Activated T-cell treated with anti-CD3 and anti-CD28 coated beads for 4 hours (primary cell): Measurements from ENCODE around the gene CA5B.
"Not testable (repeated sequence)": the region's sequence is repeated elsewhere in the genome, so short reads cannot be mapped to it uniquely, and the experiment has no call there.

Experiments
- DNase-seq: peaks from one replicate; pipeline ENCODE4 v3.0.0-alpha.2; 2020

Gene CA5B

GRCh38 chrX:15748841-15749240, 10.8 kb downstream of the CA5B start:
- DNase-seq: no peak

DNA sequence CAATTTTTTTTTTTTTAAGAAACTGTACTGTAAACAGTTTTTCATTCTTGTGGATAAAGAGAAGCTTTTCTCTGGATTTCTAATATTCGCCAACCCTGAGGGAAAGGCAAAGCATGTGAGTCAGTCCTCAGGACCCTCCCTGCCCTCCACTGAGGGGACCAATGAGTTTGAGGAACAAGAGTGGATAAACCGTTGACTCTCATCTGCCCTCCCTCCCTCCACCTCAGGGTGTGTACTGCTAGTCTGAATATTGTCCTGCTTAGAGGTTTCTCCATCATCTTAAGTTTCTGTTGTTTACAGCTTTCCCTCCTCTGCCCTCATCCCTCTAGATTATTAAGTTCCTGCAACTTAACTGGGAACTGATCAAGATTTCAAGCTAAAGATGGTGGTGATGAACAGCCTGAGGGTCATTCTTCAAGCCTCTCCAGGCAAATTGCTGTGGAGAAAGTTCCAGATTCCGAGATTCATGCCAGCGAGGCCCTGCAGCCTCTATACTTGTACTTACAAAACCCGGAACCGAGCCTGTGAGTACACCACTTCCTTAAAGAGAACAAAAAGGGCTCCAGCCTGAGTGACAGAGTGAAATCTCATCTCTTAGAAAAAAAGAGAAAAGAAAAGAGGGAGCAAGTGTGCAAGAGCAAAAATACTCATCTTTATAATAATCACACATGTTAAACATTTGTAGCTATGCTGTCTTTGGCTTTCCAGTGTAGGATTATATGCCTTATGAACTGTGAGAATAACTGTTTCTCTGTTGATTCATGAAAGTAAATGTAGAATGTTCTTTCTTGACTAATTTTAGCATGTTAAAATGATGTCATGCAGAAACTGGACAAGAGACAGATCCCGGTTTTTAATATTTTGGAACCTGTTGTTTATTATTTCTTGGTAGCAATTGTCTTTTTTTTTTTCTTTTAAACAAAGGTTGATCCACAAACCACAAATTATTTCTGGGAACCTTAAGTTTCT, 11.9 kb downstream of the CA5B start:
- DNase-seq: no peak

DNA sequence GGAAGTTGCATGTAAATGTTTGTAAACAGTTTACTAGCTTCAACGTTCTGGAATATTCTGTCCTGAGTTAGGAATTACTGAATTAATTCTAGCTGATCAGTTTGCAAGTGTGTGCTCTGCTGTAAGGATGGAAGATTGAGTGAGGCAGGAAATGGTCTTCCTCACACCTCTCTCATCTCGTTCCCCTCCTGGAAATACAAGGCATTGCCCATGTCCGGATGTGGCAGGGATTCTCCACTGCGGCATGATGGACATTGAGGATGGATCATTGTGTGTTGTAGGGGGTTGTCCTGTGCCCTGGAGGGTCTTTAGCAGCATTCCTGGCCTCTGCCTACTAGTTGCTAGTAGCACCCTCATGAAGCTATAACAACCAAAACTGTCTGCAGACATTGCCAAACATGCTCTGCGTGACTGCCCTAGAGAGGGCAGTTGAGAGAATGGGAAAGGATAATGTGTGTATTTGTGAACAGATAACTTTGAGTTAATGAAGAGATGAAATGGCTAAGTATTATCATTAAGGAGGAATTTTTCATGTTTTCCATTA, 12.6 kb downstream of the CA5B start:
- DNase-seq: no peak

DNA sequence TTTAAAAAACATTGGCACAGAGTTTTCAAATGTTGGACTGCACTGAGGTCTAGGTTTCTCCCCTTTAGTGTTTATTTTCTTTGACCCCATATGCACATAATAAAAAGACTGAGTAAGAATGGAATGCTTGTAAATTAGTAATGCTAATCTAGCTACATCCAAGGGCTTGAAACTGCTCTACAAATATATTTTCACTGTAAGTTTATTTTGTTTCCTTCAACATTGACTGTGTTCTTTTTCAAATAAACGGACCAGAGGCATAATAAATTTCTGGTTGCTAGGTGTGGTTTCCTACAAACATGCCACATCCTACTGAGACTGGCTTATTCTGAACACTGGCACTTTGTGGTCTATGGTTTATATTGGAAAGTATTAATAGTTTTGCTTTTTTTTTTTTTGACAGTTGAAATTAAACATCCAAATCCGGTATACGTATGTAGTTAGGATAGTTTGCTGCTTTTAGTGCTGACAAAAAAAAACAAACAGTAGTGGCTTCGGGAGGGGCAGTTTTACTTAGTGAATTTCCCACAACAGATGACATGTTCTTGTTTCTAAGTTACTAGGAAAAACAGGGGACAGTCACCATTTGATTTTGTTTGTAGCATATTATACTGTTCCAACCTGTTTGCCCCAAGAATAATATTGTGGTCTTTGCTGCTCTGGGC, 13.2 kb downstream of the CA5B start:
- no peak for DNase-seq

DNA sequence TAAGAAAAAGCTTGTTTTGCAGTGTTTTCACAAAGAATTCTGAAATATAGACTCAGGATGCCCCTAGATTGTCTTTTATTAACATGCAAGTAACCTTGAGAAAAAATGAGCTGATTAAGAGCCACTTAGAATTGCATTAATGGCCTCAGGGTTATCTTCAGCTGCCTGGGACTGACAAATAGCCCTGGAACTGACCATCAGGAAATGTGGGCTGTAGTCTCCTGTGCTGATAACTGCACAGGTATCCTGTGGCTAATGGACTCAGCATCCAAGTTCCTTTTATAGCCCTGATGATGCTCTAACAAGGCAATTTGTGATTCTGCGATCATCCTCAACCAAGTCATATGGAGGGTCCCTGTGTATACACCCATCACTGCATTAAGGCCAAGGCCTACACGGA, 17.0 kb downstream of the CA5B start:
- no peak for DNase-seq

- DNase-seq: no peak
Observed at GRCh38 chrX:15758140-15758539, 20.1 kb downstream of the CA5B start.

DNA sequence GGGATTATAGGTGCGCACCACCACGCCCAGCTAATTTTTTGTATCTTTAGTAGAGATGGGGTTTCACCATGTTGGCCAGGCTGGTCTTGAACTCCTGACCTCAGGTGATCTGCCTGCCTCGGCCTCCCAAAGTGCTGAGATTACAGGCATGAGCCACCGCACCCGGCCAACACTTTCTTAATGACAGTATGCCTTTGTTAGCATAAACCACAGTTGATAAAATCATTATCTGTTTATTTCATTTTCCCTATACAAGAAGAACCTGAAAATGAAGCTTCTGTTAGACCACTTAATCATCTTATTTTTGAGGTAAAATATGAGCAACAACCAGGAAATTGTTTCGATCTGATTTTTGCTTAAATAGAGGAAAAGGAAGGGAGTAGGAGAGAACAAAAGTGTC, 21.8 kb downstream of the CA5B start:
- not testable (repeated sequence) for DNase-seq

GRCh38 chrX:15761564-15762191, 23.6 kb downstream of the CA5B start:
- DNase-seq: no peak

DNA sequence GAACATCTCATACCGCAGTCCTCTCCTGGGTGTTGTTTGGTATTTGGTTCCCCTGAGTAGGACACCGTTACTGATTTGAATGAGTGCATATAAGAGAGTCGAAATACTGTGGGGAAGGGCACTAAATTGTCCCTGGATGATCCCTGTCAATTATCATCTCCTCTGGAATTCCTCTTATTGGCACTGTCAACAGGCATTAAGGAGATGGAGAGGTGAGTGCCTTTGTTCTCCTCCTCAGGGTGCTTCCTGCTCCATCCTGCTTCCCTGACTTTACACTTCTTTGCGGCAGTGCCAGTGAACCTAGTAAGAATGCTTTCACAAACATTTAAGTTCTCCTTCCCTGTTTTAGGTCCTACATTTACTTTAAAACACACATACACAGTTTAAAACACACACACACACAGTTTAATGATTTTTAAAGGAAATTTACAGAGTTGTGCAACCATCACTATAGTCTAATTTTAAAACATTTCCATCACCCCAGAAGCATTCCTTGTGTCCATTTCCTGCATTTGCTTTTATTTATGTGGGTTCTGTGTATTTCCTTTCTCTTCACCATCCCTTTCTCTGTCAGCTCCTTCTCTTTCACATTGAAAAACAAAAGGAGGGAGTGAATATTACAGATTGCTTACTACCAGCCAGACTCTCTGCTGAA, 31.4 kb downstream of the CA5B start:
- no peak for DNase-seq

- no peak for DNase-seq
Observed at GRCh38 chrX:15781961-15782699, 44.1 kb downstream of the CA5B start.

DNA sequence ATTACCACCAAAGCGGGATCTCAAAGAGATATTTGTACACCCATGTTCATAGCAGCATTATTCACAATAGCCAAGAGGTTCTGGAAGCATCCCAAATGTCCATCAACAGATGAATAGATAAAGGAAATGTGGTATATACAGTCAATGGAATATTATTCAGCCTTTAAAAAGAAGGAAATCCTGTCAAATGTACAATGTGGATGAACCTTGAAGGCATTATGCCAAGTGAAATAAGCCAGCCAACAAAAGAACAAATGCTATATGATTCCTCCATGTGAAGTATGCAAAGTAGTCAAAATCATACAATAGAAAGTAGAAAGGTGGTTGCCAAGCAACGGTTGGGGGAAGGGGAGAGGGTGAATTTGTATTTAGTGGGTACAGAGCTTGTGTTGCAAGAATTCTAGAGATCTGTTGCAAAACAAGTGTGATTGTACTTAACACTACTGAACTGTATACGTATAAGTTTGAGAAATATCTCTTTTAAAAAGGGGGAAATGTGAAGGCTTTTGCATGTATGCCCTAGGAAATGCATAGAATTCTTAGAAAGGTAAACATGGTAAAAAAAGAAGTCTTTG, 47.2 kb downstream of the CA5B start:
- no peak for DNase-seq

GRCh38 chrX:15786915-15787314, 48.8 kb downstream of the CA5B start:
- DNase-seq: no peak

- DNase-seq: peak; percentile 78
Observed at GRCh38 chrX:15789979-15790768, 52.1 kb downstream of the CA5B start, which contains the start of gene ZRSR2. Gene ZRSR2 (plus strand): TSS chrX:15790484. CDS start chrX:15790496, 12 bp downstream.

- no peak for DNase-seq
Observed at GRCh38 chrX:15790769-15791290, 52.8 kb downstream of the CA5B start.

GRCh38 chrX:15797707-15798106, 59.6 kb downstream of the CA5B start:
- no peak for DNase-seq

DNA sequence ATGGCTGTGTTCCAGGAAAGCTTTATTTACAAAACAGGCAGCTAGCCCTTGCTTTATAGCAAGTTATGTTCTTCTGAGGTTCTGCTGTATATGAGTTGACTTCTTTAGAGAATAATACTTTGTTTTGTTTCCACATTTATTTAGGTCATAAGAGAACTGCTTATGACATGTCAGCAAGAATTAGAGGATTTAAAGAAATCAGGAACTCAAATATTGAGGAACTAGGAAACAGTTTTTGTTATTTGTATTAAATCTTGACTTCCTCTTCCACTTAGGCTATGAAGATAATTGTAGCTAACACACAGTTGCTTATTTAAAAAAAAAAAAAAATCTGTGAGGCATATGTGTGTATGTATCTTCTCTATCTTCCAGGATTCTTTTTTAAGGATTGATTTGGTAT, 66.5 kb downstream of the CA5B start:
- DNase-seq: no peak

GRCh38 chrX:15808254-15808653, 70.2 kb downstream of the CA5B start:
- DNase-seq: no peak

- no peak for DNase-seq
Observed at GRCh38 chrX:15812192-15812938, 74.3 kb downstream of the CA5B start.

DNA sequence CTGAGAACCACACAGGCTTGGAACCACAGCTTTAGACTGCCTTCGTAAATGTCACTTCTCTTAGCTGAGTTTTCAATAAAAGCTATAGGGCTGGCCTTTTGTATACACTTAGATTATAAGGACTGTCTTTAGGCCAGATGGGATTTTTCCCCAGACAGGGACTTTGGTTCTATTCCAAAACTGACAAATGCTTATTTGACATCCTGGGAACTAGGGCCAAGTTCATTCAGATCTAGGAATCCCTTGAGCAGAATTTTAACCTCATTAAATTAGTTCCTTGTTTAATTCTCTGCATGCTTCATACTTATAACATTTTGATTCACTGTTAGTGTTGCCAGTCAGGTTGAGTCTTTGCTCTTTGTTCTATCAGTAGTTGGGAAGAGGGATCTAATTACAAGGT, 75.3 kb downstream of the CA5B start:
- no peak for DNase-seq
